DOHH2 (cell line): ENCODE data around the gene AFG3L2.
"Not testable (repeated sequence)": the region's sequence is repeated elsewhere in the genome, so short reads cannot be mapped to it uniquely, and the experiment has no call there.

Source experiments
- EZH2phosphoT487 ChIP-seq: fragments of 200-600 bp; sonication (generic); IDR thresholded peaks from 2 replicates; pipeline ENCODE4 v1.6.1; 2017; ENCODE audit warnings: borderline replicate concordance, mild to moderate bottlenecking, antibody characterized with exemption, low read length, moderate library complexity, mixed read lengths
- TF ChIP-seq, protein P1 (sequence below): fragments of 200-600 bp; sonication (generic); IDR thresholded peaks from one replicate; pipeline ENCODE4 v1.5.1; 2014; ENCODE audit warnings: antibody characterized with exemption, mild to moderate bottlenecking, low read depth, low read length; ENCODE audit not compliant: poor library complexity, severe bottlenecking

DNA sequence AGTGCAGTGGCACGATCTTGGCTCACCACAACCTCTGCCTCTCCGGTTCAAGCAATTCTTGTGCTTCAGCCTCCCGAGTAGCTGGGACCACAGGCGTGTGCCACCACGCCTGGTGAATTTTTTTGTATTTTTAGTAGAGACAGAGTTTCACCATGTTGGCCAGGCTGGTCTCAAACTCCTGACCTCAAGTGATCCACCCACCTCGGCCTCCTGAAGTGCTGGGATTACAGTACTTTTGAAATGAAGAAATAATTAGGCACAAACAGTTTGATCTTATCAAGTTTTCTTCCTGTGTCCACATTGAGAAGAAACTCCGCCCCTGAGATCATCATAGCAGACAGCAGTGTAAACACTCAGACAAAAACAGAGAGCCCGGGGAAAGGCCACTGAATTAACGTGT is 33.7 kb upstream of the AFG3L2 start:
- TF ChIP-seq, protein P1, sequence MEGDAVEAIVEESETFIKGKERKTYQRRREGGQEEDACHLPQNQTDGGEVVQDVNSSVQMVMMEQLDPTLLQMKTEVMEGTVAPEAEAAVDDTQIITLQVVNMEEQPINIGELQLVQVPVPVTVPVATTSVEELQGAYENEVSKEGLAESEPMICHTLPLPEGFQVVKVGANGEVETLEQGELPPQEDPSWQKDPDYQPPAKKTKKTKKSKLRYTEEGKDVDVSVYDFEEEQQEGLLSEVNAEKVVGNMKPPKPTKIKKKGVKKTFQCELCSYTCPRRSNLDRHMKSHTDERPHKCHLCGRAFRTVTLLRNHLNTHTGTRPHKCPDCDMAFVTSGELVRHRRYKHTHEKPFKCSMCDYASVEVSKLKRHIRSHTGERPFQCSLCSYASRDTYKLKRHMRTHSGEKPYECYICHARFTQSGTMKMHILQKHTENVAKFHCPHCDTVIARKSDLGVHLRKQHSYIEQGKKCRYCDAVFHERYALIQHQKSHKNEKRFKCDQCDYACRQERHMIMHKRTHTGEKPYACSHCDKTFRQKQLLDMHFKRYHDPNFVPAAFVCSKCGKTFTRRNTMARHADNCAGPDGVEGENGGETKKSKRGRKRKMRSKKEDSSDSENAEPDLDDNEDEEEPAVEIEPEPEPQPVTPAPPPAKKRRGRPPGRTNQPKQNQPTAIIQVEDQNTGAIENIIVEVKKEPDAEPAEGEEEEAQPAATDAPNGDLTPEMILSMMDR: not testable (repeated sequence)
- TF ChIP-seq EZH2phosphoT487: not testable (repeated sequence)
